AG10803 (cell line): ENCODE data around the gene SHPK.
"Not testable (repeated sequence)": the region's sequence is repeated elsewhere in the genome, so short reads cannot be mapped to it uniquely, and the experiment has no call there.

Source experiments
- DNase-seq: peaks from one replicate; pipeline ENCODE4 v3.0.0; 2010; ENCODE audit warnings: low read depth
- H3K4me3 ChIP-seq: 2 replicates; pipeline ENCODE4 v1.5.1; 2011; ENCODE audit warnings: mild to moderate bottlenecking, low read length, control low read depth
- CTCF ChIP-seq: conservative IDR thresholded peaks from 2 replicates; pipeline ENCODE4 v1.5.1; 2011; ENCODE audit warnings: mild to moderate bottlenecking, low read length, control low read depth, inconsistent platforms

SHPK gene

GRCh38 chr17:3565143-3565542 lies 70.9 kb downstream of the SHPK start:
- TF ChIP-seq CTCF, result no peak

GRCh38 chr17:3564241-3564640 lies 71.8 kb downstream of the SHPK start:
- not testable (repeated sequence) for DNase-seq, H3K4me3 ChIP-seq

More at GRCh38 chr17:3565143-3565542, 70.9 kb downstream of the SHPK start:
- DNase-seq, result no peak
- no peak overlapping the region for H3K4me3 ChIP-seq

GRCh38 chr17:3559270-3559645 lies 76.8 kb downstream of the SHPK start:
- H3K4me3 ChIP-seq, result no peak overlapping the region

GRCh38 chr17:3558603-3559269 lies 77.3 kb downstream of the SHPK start:
- DNase-seq, result peak; percentile 11
- TF ChIP-seq CTCF, result no peak
- no peak overlapping the region for H3K4me3 ChIP-seq

More at GRCh38 chr17:3559270-3559645, 76.8 kb downstream of the SHPK start:
- no peak for TF ChIP-seq CTCF
- no peak for DNase-seq
